Activated T-cell treated with anti-CD3 and anti-CD28 coated beads, Interleukin-2, amount 50 U/mL, for 1 hour (primary cell): ENCODE data around the gene MGAT4B.

Experiments
- DNase-seq: peaks from one replicate; pipeline ENCODE4 v3.0.0-alpha.2; 2020

MGAT4B gene

GRCh38 chr5:179825655-179826182 is 19.1 kb upstream of the MGAT4B start:
- DNase-seq: no peak

DNA sequence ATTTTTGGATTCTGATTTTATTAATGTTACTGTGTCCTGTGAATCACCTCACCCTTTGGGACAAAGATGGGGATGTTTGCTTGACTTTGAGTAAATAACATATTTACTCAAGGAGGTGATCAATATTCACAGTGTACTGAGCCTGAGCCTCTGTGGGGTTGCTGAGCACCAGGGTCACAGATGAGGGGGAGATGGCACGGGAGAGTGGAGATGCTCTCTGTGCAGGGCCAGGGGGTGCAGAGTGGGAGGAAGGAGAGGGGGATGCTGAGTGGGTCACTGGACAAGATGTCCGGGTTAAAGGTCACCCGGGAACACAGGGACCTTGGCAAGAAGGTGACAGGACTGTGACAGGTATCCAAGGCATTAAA is 18.1 kb upstream of the MGAT4B start:
- no peak for DNase-seq

- no peak for DNase-seq
Measured at GRCh38 chr5:179823937-179824744, 17.5 kb upstream of the MGAT4B start.

GRCh38 chr5:179822444-179822990 is 15.9 kb upstream of the MGAT4B start:
- DNase-seq: no peak

- DNase-seq: no peak
Measured at GRCh38 chr5:179822059-179822432, 15.4 kb upstream of the MGAT4B start.

DNA sequence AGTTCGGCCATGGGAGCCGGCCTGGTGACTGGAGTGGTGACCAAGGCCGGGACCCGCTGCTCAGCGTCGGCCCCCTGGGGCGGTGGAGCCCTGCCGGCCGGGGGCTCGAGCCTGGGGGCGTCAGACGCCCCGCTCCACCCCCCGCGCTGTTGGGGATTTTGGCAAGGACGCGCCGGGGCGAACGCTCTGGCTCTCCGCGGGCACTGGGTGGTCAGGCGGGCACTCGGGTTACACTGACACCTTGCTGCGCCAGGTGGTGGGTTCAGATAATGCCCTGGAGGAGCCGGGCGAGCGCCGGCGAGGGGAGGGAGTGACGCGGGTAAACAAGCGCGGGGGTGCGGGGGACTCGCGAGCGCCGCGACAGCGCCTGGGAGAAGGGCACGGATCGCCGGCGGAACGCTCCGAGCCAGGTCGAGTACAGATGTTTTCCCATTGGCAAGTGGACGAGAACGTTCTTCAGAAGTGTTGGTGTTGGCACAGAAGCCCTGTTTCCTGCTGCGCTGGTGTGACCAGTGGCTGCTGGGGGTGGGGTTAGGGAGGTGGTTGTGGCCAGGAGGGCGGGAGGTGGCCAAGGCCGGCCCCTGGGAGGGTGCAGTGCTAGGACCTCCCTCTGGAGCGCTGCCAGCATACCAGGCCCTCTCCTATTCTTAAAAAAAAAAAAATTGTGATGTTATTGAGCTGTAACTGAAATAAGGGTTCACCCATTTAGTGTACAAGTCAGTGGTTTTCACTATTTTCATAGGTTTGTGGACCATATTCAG is 14.8 kb upstream of the MGAT4B start:
- peak; percentile 87 for DNase-seq

DNA sequence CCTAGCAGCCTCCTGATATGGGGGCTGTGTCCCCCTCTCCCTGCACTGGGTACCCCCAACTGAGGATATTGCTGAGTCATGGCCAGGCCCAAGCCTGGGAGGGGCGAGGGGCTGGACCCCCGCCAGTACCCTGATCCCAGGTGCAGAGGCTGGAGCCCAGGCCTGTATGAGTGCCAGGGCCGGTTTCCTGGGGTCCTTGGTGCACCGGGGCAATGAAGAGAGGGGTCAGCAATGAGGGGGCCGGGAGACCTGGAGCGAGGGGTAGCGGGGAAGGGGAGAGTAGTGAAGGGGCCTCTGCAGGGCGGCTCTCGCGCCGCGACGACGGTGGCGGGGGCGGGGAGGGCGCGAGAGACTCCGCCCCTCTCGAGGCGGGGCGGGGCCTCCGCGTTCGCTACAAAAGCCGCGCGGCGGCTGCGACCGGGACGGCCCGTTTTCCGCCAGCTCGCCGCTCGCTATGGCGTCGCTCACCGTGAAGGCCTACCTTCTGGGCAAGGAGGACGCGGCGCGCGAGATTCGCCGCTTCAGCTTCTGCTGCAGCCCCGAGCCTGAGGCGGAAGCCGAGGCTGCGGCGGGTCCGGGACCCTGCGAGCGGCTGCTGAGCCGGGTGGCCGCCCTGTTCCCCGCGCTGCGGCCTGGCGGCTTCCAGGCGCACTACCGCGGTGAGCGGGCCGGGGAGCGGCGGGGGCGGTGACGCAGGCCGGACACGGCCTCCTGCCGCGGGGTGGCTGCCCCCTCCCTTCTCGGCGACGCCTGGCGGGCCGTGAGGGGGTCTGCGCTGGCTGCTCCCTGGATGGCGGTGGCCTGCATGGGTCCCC is 14.0 kb upstream of the MGAT4B start, which contains the start of gene SQSTM1:
TSS of gene SQSTM1 (plus strand) at position 423 of the 815 bp plus-strand sequence. CDS start at position 455, 32 bp downstream.
- DNase-seq: peak; percentile 92

DNA sequence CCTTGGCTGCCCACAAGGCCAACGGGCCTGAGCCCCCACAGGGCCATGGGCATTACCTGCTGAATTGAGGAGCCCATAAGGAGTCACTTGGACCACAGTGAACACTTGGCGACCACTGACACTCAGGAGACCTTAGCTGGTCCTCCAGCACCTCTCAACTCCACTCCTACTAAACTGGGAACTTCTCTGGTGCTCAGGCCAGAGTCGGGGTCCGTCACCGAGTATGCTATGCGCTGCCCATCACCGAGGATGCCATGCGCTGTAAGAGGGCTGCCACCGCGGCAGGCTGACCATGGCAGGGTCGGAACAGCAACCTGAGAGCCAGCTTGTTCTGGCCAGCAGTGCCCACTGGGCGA is 13.4 kb upstream of the MGAT4B start:
- DNase-seq: peak; percentile 49

DNA sequence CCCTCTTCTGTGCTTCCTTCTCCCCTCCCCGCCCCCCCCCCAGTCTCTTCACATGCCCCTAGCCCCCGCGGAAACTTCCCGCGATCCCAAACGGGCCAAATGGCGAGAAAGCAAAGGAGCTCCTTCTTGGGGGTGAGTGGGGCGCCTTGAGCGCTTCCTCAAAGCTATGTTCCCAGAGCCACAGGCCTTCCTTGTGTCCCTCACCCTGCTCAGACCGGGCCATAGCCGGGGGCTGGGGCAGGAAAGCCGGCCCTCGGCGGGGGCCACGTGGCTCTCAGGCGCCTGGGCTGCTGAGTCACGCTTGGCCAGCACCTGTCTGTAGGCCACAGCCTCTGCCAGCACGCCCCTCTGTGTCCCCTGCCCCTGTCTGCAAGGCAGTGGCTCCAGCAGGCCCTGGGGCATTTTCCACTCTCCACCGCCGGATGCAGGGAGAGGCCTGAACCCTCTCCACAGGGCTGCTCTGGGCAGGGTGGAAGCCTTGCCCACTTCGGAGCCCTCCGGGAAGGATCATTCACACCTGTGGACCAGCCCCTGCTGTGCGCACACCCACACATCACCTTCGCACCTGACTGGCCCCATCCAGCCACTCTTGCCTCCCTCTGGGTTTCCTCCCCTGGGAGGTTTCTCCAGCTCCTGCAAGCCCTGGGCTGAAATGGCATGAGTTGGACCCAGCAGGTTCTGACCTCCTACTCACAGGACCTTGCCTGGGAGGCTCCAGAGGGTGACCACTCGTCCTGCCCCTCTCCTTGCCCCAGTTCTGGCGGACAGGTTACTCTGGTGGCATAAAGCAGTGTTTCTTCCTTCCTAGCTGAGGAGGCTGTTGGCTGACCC is 12.8 kb upstream of the MGAT4B start:
- peak; percentile 53 for DNase-seq

DNA sequence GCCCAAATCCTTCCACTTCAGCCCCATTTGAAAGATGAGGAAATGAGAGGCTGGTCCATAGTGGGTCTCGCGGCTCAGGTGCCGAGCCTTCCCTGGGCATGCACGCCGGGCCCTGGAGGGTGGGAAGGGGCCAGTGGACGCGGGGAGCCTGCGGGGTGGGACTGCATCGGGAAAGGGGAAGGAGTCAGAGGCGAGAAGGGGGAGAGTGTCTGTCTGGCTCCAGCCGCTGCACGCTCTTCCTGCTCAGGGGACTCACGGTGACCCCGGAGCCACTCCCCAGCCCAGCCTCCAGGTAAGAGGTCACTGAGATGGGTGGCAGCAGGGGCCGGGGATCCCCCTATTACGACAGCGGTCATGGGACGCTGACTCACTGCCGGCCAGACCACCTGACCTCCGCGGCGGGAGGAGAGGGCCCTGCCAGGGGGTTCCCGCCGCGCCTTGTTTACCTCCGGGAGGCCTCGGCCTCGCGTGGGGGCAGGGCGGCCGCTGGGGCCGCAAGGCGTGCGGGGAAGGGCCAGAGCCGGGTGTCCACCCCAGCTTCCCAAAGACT is 12.2 kb upstream of the MGAT4B start:
- peak; percentile 81 for DNase-seq

GRCh38 chr5:179817890-179818745 is 11.5 kb upstream of the MGAT4B start:
- DNase-seq: no peak

DNA sequence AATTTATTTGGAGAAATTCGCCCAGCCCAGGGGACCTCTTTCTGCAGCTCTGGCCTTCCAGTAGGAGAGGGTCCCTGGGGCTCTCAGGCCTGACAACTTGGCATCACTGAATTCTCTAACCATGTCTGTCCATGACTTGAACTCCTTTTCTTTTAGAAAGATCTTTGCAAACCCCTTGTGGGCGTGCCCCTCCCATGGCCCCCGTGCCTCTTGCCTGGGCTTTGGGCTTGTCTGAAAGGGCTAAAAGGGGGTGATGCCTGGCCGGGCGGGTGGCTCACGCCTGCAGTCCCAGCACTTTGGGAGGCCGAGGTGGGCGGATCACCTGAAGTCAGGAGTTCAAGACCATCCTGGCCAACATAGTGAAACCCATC is 10.8 kb upstream of the MGAT4B start:
- DNase-seq: no peak

GRCh38 chr5:179816796-179817469 is 10.3 kb upstream of the MGAT4B start:
- DNase-seq: no peak

DNA sequence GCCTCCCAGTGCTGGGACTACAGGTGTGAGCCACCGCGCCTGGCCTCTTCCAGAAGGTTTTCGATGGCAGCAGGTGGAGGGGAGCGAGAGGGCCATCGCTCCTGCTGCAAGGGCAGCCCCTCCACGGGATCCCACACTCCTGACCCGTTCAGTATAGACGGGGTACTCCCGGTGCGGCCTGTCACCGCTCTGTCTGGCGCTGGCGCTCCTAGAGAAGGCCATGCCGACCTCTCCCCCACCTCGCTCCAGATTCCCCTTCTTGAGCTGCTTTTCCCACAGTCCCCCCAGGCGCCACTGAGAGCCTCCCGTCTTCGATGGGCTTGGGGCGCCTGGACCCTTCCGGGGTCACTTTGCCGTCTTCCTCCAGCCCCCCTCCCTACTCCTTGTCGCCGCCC is 9.7 kb upstream of the MGAT4B start:
- no peak for DNase-seq

- no peak for DNase-seq
Measured at GRCh38 chr5:179815491-179816249, 9.0 kb upstream of the MGAT4B start.

DNA sequence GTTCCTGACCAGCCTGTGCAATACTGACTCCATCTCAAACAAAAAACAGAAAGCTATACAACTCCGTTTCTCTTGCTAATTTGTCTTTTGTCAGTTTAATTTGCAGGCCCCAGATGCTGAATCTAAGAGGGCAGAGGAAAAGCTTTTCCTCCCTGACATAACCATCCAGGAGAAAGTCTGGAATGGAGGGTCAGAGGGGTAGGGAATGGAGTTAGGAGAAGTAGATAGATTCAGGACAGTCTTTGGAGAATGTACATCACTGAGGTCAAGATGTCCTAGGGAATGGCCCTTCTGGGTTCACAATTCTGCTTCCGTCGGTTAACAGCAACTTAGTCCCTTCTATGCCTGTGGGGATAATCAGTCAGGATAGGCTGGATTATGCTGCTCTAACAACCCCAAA is 7.4 kb upstream of the MGAT4B start:
- no peak for DNase-seq

DNA sequence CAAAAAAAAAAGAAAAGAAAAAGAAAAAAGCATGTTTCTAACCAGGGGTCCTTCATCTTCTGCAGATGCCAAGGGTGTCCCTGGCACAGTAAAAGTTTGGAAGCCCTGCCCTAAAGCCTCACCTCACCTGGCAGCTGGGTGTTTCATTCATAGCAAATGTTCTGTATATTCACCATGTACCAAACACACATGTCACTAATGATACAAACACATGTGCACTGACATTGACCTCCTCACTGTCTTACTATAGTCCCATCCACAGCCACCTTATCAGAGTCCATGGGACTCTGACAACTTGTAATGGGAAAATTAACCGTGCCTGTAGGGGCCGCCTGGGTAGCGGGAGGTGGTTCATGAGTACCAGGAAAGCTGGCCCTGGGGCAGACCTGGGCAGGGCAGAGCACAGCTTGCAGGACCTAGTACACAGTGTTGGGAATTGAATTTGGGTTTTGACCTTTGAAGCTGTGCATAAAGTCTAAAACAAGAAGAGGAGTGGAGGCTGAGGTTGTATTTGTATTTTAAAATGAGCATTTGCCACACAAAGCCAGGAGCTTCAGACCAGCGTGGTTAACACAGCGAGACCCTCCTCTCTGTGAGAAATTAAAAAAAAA is 6.4 kb upstream of the MGAT4B start:
- DNase-seq: no peak

- no peak for DNase-seq
Measured at GRCh38 chr5:179812135-179812825, 5.6 kb upstream of the MGAT4B start.
